HEK293 (cell line): Measurements from ENCODE around the gene MIB2.

ENCODE experiments used
- CTCF ChIA-PET: fragments of 350-600 bp; formaldehyde crosslinking; extraction: SDS; loops from one replicate; lab custom pipeline; 2021; ENCODE audit warnings: antibody characterized with exemption; lab: Yijun Ruan, JAX
- POLR2A ChIA-PET: fragments of 300-600 bp; formaldehyde crosslinking; extraction: SDS; loops from one replicate; lab custom pipeline; 2020; ENCODE audit warnings: antibody characterized with exemption, inconsistent platforms; lab: Yijun Ruan, JAX
- H3K27ac ChIP-seq: fragments of 200-500 bp; sonication (Bioruptor generic); 2 replicates; pipeline ENCODE4 v1.5.1; 2014; ENCODE audit warnings: low read depth, low read length, control low read depth, inconsistent platforms; ENCODE audit errors: extremely low read depth
- H3K36me3 ChIP-seq, 2 experiments: fragments of 200-500 bp in 1 of 2; sonication (Bioruptor generic) in 1 of 2; 1 replicate in 1 of 2; 2 replicates in 1 of 2; pipeline ENCODE4 v1.5.1; 2014 to 2017; ENCODE audit warnings: inconsistent platforms in 2 of 2, low read length in 2 of 2; ENCODE audit not compliant: control insufficient read depth in 2 of 2, insufficient read depth in 1 of 2
- H3K4me1 ChIP-seq: fragments of 200-500 bp; sonication (Bioruptor generic); 2 replicates; pipeline ENCODE4 v1.5.1; 2014; ENCODE audit warnings: mild to moderate bottlenecking, low read length, inconsistent platforms; ENCODE audit not compliant: control insufficient read depth, insufficient read depth
- H3K4me3 ChIP-seq: 2 replicates; pipeline ENCODE4 v1.5.1; 2011; ENCODE audit warnings: low read depth, mild to moderate bottlenecking, control low read depth, low read length, moderate library complexity
- H3K9me3 ChIP-seq: fragments of 200-500 bp; sonication (Bioruptor generic); 2 replicates; pipeline ENCODE4 v1.5.1; 2014; ENCODE audit warnings: low read depth, low read length, inconsistent platforms; ENCODE audit not compliant: control insufficient read depth, insufficient read depth
- KLF16 ChIP-seq: fragments of 450-650 bp; formaldehyde crosslinking; IDR thresholded peaks from 2 replicates; pipeline ENCODE4 v1.5.1; 2017; ENCODE audit warnings: missing biosample characterization, missing genetic modification characterization
- KLF9 ChIP-seq: fragments of 450-650 bp; formaldehyde crosslinking; IDR thresholded peaks from 2 replicates; pipeline ENCODE4 v1.5.1; 2016; ENCODE audit warnings: missing biosample characterization, missing genetic modification characterization, low read depth
- PRDM6 ChIP-seq: fragments of 450-650 bp; formaldehyde crosslinking; IDR thresholded peaks from 2 replicates; pipeline ENCODE4 v1.5.1; 2017; ENCODE audit warnings: missing biosample characterization, missing genetic modification characterization
- RBAK ChIP-seq: fragments of 450-650 bp; formaldehyde crosslinking; IDR thresholded peaks from 2 replicates; pipeline ENCODE4 v1.5.1; 2016; ENCODE audit warnings: missing biosample characterization, missing genetic modification characterization
- SALL2 ChIP-seq: fragments of 450-650 bp; formaldehyde crosslinking; IDR thresholded peaks from 2 replicates; pipeline ENCODE4 v1.5.0; 2017; ENCODE audit warnings: missing biosample characterization, mild to moderate bottlenecking, missing genetic modification characterization, borderline replicate concordance
- SCRT1 ChIP-seq: fragments of 450-650 bp; formaldehyde crosslinking; IDR thresholded peaks from 2 replicates; pipeline ENCODE4 v1.5.1; 2016; ENCODE audit warnings: missing biosample characterization, missing genetic modification characterization, borderline replicate concordance
- WT1 ChIP-seq: fragments of 450-650 bp; formaldehyde crosslinking; IDR thresholded peaks from 2 replicates; pipeline ENCODE4 v1.5.1; 2016; ENCODE audit warnings: missing biosample characterization, missing genetic modification characterization
- ZBTB11 ChIP-seq: fragments of 450-650 bp; formaldehyde crosslinking; conservative IDR thresholded peaks from 2 replicates; pipeline ENCODE4 v1.5.1; 2016; ENCODE audit warnings: low read depth, missing biosample characterization, missing genetic modification characterization
- ZBTB17 ChIP-seq: fragments of 450-650 bp; formaldehyde crosslinking; IDR thresholded peaks from 2 replicates; pipeline ENCODE4 v1.5.1; 2016; ENCODE audit warnings: missing biosample characterization, missing genetic modification characterization
- ZNF140 ChIP-seq: fragments of 450-650 bp; formaldehyde crosslinking; IDR thresholded peaks from 2 replicates; pipeline ENCODE4 v1.5.1; 2016; ENCODE audit warnings: missing biosample characterization, missing genetic modification characterization
- ZNF155 ChIP-seq: fragments of 450-650 bp; formaldehyde crosslinking; IDR thresholded peaks from 2 replicates; pipeline ENCODE4 v1.5.1; 2016; ENCODE audit warnings: missing biosample characterization, missing genetic modification characterization
- ZNF174 ChIP-seq: fragments of 450-650 bp; formaldehyde crosslinking; IDR thresholded peaks from 2 replicates; pipeline ENCODE4 v1.5.0; 2017; ENCODE audit warnings: missing biosample characterization, mild to moderate bottlenecking, missing genetic modification characterization
- ZNF202 ChIP-seq: fragments of 450-650 bp; formaldehyde crosslinking; IDR thresholded peaks from 2 replicates; pipeline ENCODE4 v1.5.1; 2016; ENCODE audit warnings: missing biosample characterization, missing genetic modification characterization, borderline replicate concordance
- ZNF335 ChIP-seq: fragments of 450-650 bp; formaldehyde crosslinking; conservative IDR thresholded peaks from 2 replicates; pipeline ENCODE4 v1.5.1; 2016; ENCODE audit warnings: missing biosample characterization, missing genetic modification characterization
- ZNF341 ChIP-seq: fragments of 450-650 bp; formaldehyde crosslinking; IDR thresholded peaks from 2 replicates; pipeline ENCODE4; 2016; ENCODE audit warnings: low read depth, missing biosample characterization, missing genetic modification characterization
- ZNF600 ChIP-seq: fragments of 450-650 bp; formaldehyde crosslinking; IDR thresholded peaks from 2 replicates; pipeline ENCODE4 v1.5.1; 2016; ENCODE audit warnings: missing biosample characterization, missing genetic modification characterization
- ZNF629 ChIP-seq: fragments of 450-650 bp; formaldehyde crosslinking; IDR thresholded peaks from 2 replicates; pipeline ENCODE4 v1.5.1; 2017; ENCODE audit warnings: missing biosample characterization, missing genetic modification characterization
- ZNF677 ChIP-seq: fragments of 450-650 bp; IDR thresholded peaks from 2 replicates; pipeline ENCODE4 v1.5.0; 2018; ENCODE audit warnings: missing biosample characterization, mild to moderate bottlenecking, missing genetic modification characterization, moderate library complexity
- ZNF692 ChIP-seq: fragments of 450-650 bp; formaldehyde crosslinking; IDR thresholded peaks from 2 replicates; pipeline ENCODE4 v1.5.1; 2016; ENCODE audit warnings: missing biosample characterization, missing genetic modification characterization
- TF ChIP-seq, protein P1 (sequence below): fragments of 450-650 bp; formaldehyde crosslinking; optimal IDR thresholded peaks from 2 replicates; pipeline ENCODE3; 2016; ENCODE audit warnings: missing biosample characterization, mild to moderate bottlenecking, missing genetic modification characterization
- TF ChIP-seq, protein P2 (sequence below): fragments of 450-650 bp; formaldehyde crosslinking; IDR thresholded peaks from 2 replicates; pipeline ENCODE4 v1.5.1; 2016; ENCODE audit warnings: missing biosample characterization, missing genetic modification characterization
- TF ChIP-seq, protein P3 (sequence below): fragments of 450-650 bp; IDR thresholded peaks from 2 replicates; pipeline ENCODE4 v1.5.1; 2018; ENCODE audit warnings: missing biosample characterization, mild to moderate bottlenecking, missing genetic modification characterization

Gene MIB2

DNA sequence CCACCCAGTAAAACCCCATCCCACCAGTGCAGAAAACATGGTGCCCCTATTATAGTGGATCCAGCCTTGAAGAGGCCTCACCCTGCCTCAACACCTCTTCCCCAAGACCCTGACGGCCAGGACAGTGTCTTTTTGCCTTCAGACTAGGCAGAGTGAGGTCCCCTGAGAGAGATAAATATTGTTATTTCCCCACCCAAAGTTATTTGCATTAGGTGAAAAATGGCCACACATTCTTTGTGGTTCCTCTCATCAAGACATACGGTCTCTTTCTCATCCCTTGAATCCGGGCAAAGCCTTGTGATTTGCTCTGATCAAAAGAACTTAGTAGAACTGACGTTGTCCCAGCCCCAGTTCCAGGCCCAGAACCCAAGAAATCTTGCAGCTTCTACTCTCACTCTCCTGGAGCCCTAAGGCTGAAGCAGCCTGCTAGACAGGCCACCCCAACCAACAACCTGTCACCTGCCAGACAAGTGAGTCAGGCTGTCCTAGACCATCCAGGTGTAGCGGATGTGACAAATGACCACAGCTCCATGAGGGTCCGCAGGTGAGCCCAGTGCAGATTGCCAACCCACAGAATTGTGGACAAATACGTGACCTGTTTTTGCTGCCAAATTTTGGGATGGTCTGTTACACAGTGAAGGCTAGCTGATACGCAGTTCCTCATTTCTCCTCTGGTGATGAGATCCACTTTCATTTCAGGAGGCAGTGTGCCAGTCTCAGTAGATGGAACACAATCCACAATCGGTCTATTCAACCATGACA, 32.5 kb upstream of the MIB2 start:
- Histone ChIP-seq H3K9me3 (no peaks in the 10 kb centered on the region), H3K36me3 (no peaks in the 10 kb centered on the region), H3K4me3 (no peak overlapping the region), H3K4me1 (no peaks in the 10 kb centered on the region), H3K27ac (no peak overlapping the region)
- ChIA-PET POLR2A (interaction anchor here (0.6 kb wide), 1 partner anchor 21 kb away, joined by 9 read pairs; no protein-coding TSS in a partner anchor), CTCF (no interaction called here)
- TF ChIP-seq RBAK (tag by site-specific recombination) (peak; percentile 75; the same call in 1 of the 2 replicates), ZNF174 (no peak), ZBTB17 (no peak), KLF16 (tag by site-specific recombination) (no peak)

GRCh38 chr1:1583347-1584010, 31.8 kb upstream of the MIB2 start:
- ChIA-PET CTCF (no interaction called here), POLR2A (interaction anchor here (0.6 to 0.7 kb wide), 2 partner anchors 20 to 48 kb away, joined by 3 to 9 read pairs; no protein-coding TSS in a partner anchor)
- Histone ChIP-seq H3K27ac (no peak overlapping the region), H3K9me3 (no peaks in the 10 kb centered on the region), H3K36me3 (no peaks in the 10 kb centered on the region), H3K4me1 (no peaks in the 10 kb centered on the region), H3K4me3 (no peak overlapping the region)
- no peak for TF ChIP-seq ZBTB11
- TF ChIP-seq SALL2: no peak
- TF ChIP-seq ZNF677 (tag by site-specific recombination): no peak
- TF ChIP-seq WT1 (tag by site-specific recombination): no peak
- TF ChIP-seq ZNF629: no peak
- TF ChIP-seq ZNF335: no peak
- TF ChIP-seq SCRT1 (tag by site-specific recombination): no peak
- TF ChIP-seq ZNF341 (tag by site-specific recombination): no peak
- TF ChIP-seq, protein P1, sequence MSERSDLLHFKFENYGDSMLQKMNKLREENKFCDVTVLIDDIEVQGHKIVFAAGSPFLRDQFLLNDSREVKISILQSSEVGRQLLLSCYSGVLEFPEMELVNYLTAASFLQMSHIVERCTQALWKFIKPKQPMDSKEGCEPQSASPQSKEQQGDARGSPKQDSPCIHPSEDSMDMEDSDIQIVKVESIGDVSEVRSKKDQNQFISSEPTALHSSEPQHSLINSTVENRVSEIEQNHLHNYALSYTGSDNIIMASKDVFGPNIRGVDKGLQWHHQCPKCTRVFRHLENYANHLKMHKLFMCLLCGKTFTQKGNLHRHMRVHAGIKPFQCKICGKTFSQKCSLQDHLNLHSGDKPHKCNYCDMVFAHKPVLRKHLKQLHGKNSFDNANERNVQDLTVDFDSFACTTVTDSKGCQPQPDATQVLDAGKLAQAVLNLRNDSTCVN (tag by site-specific recombination): no peak
- TF ChIP-seq, protein P2, sequence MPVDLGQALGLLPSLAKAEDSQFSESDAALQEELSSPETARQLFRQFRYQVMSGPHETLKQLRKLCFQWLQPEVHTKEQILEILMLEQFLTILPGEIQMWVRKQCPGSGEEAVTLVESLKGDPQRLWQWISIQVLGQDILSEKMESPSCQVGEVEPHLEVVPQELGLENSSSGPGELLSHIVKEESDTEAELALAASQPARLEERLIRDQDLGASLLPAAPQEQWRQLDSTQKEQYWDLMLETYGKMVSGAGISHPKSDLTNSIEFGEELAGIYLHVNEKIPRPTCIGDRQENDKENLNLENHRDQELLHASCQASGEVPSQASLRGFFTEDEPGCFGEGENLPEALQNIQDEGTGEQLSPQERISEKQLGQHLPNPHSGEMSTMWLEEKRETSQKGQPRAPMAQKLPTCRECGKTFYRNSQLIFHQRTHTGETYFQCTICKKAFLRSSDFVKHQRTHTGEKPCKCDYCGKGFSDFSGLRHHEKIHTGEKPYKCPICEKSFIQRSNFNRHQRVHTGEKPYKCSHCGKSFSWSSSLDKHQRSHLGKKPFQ (tag by site-specific recombination): no peak
- no peak for TF ChIP-seq ZNF692 (tag by site-specific recombination)
- TF ChIP-seq ZNF155 (tag by site-specific recombination): no peak
- no peak for TF ChIP-seq ZNF600 (tag by site-specific recombination)
- TF ChIP-seq KLF9 (tag by site-specific recombination): no peak
- TF ChIP-seq ZNF202 (tag by site-specific recombination): no peak
- no peak for TF ChIP-seq RBAK (tag by site-specific recombination)
- no peak for TF ChIP-seq ZNF140 (tag by site-specific recombination)
- no peak for TF ChIP-seq PRDM6
- TF ChIP-seq, protein P3, sequence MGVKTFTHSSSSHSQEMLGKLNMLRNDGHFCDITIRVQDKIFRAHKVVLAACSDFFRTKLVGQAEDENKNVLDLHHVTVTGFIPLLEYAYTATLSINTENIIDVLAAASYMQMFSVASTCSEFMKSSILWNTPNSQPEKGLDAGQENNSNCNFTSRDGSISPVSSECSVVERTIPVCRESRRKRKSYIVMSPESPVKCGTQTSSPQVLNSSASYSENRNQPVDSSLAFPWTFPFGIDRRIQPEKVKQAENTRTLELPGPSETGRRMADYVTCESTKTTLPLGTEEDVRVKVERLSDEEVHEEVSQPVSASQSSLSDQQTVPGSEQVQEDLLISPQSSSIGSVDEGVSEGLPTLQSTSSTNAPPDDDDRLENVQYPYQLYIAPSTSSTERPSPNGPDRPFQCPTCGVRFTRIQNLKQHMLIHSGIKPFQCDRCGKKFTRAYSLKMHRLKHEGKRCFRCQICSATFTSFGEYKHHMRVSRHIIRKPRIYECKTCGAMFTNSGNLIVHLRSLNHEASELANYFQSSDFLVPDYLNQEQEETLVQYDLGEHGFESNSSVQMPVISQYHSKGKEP (tag by site-specific recombination): no peak
